Stimulated activated memory B cell treated with anti-CD40 and anti-IgM and Interleukin-4, amounts not matched to agents 10 μg/mL and 1 μg/mL and 100 μg/mL, for 72 hours (primary cell): Measurements from ENCODE around the gene XRCC5.
A peak's percentile ranks its signal among the peaks of the same experiment; 100 is the strongest.
"Not testable (repeated sequence)": the region's sequence is repeated elsewhere in the genome, so short reads cannot be mapped to it uniquely, and the experiment has no call there.

Source experiments
- ATAC-seq: fragments of 150-1000 bp; cut with Tn5 transposase; 2 replicates; pipeline ENCODE4 v1.10.0; 2021
- H3K27ac Mint-ChIP-seq: one replicate; pipeline ENCODE4 v1.8.0; 2022; ENCODE audit warnings: mild to moderate bottlenecking, mixed read lengths
- H3K27me3 Mint-ChIP-seq: one replicate; pipeline ENCODE4 v1.8.0; 2022; ENCODE audit warnings: mixed read lengths
- H3K36me3 Mint-ChIP-seq: one replicate; pipeline ENCODE4 v1.8.0; 2022; ENCODE audit warnings: mixed read lengths
- H3K4me1 Mint-ChIP-seq: one replicate; pipeline ENCODE4 v1.8.0; 2022; ENCODE audit warnings: mixed read lengths
- H3K4me3 Mint-ChIP-seq: one replicate; pipeline ENCODE4 v1.8.0; 2022; ENCODE audit warnings: mild to moderate bottlenecking, moderate library complexity, mixed read lengths
- H3K9me3 Mint-ChIP-seq: one replicate; pipeline ENCODE4 v1.8.0; 2022; ENCODE audit warnings: mixed read lengths

The XRCC5 gene

GRCh38 chr2:216108967-216109921 lies at the start of gene XRCC5:
Gene XRCC5 (plus strand): TSS chr2:216109348. CDS start chr2:216109437, 89 bp downstream.
- H3K4me3 Mint-ChIP-seq: peak within 1 kb of the TSS; percentile 99
- H3K27me3 Mint-ChIP-seq: no peaks in the 10 kb centered on the region
- H3K4me1 Mint-ChIP-seq: peaks cover 30% of the 10 kb centered on the region
- peaks cover 37% of the 10 kb centered on the region for H3K36me3 Mint-ChIP-seq
- peak; percentile 92 for ATAC-seq
- H3K27ac Mint-ChIP-seq: peak within 1 kb of the TSS; percentile 97
- no peaks in the 10 kb centered on the region for H3K9me3 Mint-ChIP-seq

- peaks cover 3% of the 10 kb centered on the region for H3K4me1 Mint-ChIP-seq
- peaks cover 14% of the 10 kb centered on the region for H3K36me3 Mint-ChIP-seq
- peak overlapping the region; percentile 42 for H3K27ac Mint-ChIP-seq
- no peaks in the 10 kb centered on the region for H3K9me3 Mint-ChIP-seq
- H3K27me3 Mint-ChIP-seq: no peaks in the 10 kb centered on the region
- no peak for ATAC-seq
- no peak overlapping the region for H3K4me3 Mint-ChIP-seq
These were observed 45.0 kb upstream of the XRCC5 start for GRCh38 chr2:216064014-216064630.

GRCh38 chr2:216064665-216065064 lies 44.5 kb upstream of the XRCC5 start:
- Mint-ChIP-seq H3K4me1 (peaks cover 6% of the 10 kb centered on the region), H3K4me3 (no peak overlapping the region), H3K9me3 (no peaks in the 10 kb centered on the region), H3K36me3 (peaks cover 18% of the 10 kb centered on the region), H3K27me3 (no peaks in the 10 kb centered on the region), H3K27ac (peak overlapping the region; percentile 42)
- ATAC-seq: no peak

GRCh38 chr2:216066230-216066629 lies 42.9 kb upstream of the XRCC5 start:
- peaks cover 6% of the 10 kb centered on the region for H3K4me1 Mint-ChIP-seq
- H3K27ac Mint-ChIP-seq: no peak overlapping the region
- no peak overlapping the region for H3K4me3 Mint-ChIP-seq
- H3K9me3 Mint-ChIP-seq: no peaks in the 10 kb centered on the region
- no peak for ATAC-seq
- peaks cover 18% of the 10 kb centered on the region for H3K36me3 Mint-ChIP-seq
- H3K27me3 Mint-ChIP-seq: no peaks in the 10 kb centered on the region

GRCh38 chr2:216069028-216069427 lies 40.1 kb upstream of the XRCC5 start:
- Mint-ChIP-seq H3K27me3 (no peaks in the 10 kb centered on the region), H3K4me3 (no peak overlapping the region), H3K4me1 (peaks cover 8% of the 10 kb centered on the region), H3K9me3 (no peaks in the 10 kb centered on the region), H3K36me3 (peaks cover 16% of the 10 kb centered on the region), H3K27ac (no peak overlapping the region)
- no peak for ATAC-seq

GRCh38 chr2:216070195-216070594 lies 39.0 kb upstream of the XRCC5 start:
- no peak overlapping the region for H3K27ac Mint-ChIP-seq
- H3K9me3 Mint-ChIP-seq: no peaks in the 10 kb centered on the region
- H3K36me3 Mint-ChIP-seq: peaks cover 24% of the 10 kb centered on the region
- H3K4me3 Mint-ChIP-seq: no peak overlapping the region
- H3K4me1 Mint-ChIP-seq: peaks cover 19% of the 10 kb centered on the region
- H3K27me3 Mint-ChIP-seq: no peaks in the 10 kb centered on the region
- ATAC-seq: no peak

GRCh38 chr2:216071111-216071851 lies 37.9 kb upstream of the XRCC5 start:
- H3K4me1 Mint-ChIP-seq: peaks cover 19% of the 10 kb centered on the region
- no peak for ATAC-seq
- H3K9me3 Mint-ChIP-seq: no peaks in the 10 kb centered on the region
- H3K27ac Mint-ChIP-seq: no peak overlapping the region
- H3K36me3 Mint-ChIP-seq: peaks cover 19% of the 10 kb centered on the region
- no peak overlapping the region for H3K4me3 Mint-ChIP-seq
- no peaks in the 10 kb centered on the region for H3K27me3 Mint-ChIP-seq

- no peak overlapping the region for H3K4me3 Mint-ChIP-seq
- no peak overlapping the region for H3K27ac Mint-ChIP-seq
- peaks cover 19% of the 10 kb centered on the region for H3K36me3 Mint-ChIP-seq
- peaks cover 19% of the 10 kb centered on the region for H3K4me1 Mint-ChIP-seq
- ATAC-seq: no peak
- no peaks in the 10 kb centered on the region for H3K27me3 Mint-ChIP-seq
- no peaks in the 10 kb centered on the region for H3K9me3 Mint-ChIP-seq
These were observed 36.7 kb upstream of the XRCC5 start for GRCh38 chr2:216072473-216072872.

- H3K9me3 Mint-ChIP-seq: no peaks in the 10 kb centered on the region
- ATAC-seq: no peak
- H3K27ac Mint-ChIP-seq: peak overlapping the region; percentile 73
- no peaks in the 10 kb centered on the region for H3K27me3 Mint-ChIP-seq
- H3K4me1 Mint-ChIP-seq: peaks cover 19% of the 10 kb centered on the region
- H3K4me3 Mint-ChIP-seq: no peak overlapping the region
- H3K36me3 Mint-ChIP-seq: peaks cover 19% of the 10 kb centered on the region
These were observed 35.4 kb upstream of the XRCC5 start for GRCh38 chr2:216073773-216074172.

GRCh38 chr2:216074380-216074779 lies 34.8 kb upstream of the XRCC5 start:
- no peak overlapping the region for H3K4me3 Mint-ChIP-seq
- peaks cover 14% of the 10 kb centered on the region for H3K36me3 Mint-ChIP-seq
- peak overlapping the region; percentile 73 for H3K27ac Mint-ChIP-seq
- H3K27me3 Mint-ChIP-seq: no peaks in the 10 kb centered on the region
- ATAC-seq: no peak
- H3K4me1 Mint-ChIP-seq: peaks cover 14% of the 10 kb centered on the region
- H3K9me3 Mint-ChIP-seq: no peaks in the 10 kb centered on the region

- Mint-ChIP-seq H3K4me3 (no peak overlapping the region), H3K9me3 (no peaks in the 10 kb centered on the region), H3K27me3 (no peaks in the 10 kb centered on the region), H3K36me3 (peaks cover 13% of the 10 kb centered on the region), H3K27ac (no peak overlapping the region), H3K4me1 (peaks cover 12% of the 10 kb centered on the region)
- ATAC-seq: no peak
These were observed 34.4 kb upstream of the XRCC5 start for GRCh38 chr2:216074794-216075193.

GRCh38 chr2:216075510-216076485 lies 33.4 kb upstream of the XRCC5 start:
- no peak for ATAC-seq
- H3K27ac Mint-ChIP-seq: no peak overlapping the region
- H3K4me3 Mint-ChIP-seq: no peak overlapping the region
- no peaks in the 10 kb centered on the region for H3K27me3 Mint-ChIP-seq
- H3K36me3 Mint-ChIP-seq: peaks cover 13% of the 10 kb centered on the region
- no peaks in the 10 kb centered on the region for H3K9me3 Mint-ChIP-seq
- H3K4me1 Mint-ChIP-seq: peaks cover 12% of the 10 kb centered on the region

GRCh38 chr2:216078776-216079175 lies 30.4 kb upstream of the XRCC5 start:
- H3K4me3 Mint-ChIP-seq: no peak overlapping the region
- no peaks in the 10 kb centered on the region for H3K27me3 Mint-ChIP-seq
- no peak for ATAC-seq
- H3K27ac Mint-ChIP-seq: no peak overlapping the region
- peaks cover 37% of the 10 kb centered on the region for H3K4me1 Mint-ChIP-seq
- no peaks in the 10 kb centered on the region for H3K9me3 Mint-ChIP-seq
- H3K36me3 Mint-ChIP-seq: peaks cover 11% of the 10 kb centered on the region

GRCh38 chr2:216080048-216080447 lies 29.1 kb upstream of the XRCC5 start:
- H3K27ac Mint-ChIP-seq, H3K36me3 Mint-ChIP-seq, H3K9me3 Mint-ChIP-seq, H3K4me3 Mint-ChIP-seq, H3K27me3 Mint-ChIP-seq, ATAC-seq: not testable (repeated sequence)
- H3K4me1 Mint-ChIP-seq: peaks cover 38% of the 10 kb centered on the region
